Pancreas (tissue), 10 donors: ENCODE results near the gene ZNF576. TPM values are rescaled to one million over a fixed set of nuclear protein-coding genes. Genes with fewer than 3 reads are reported as not detected.

ENCODE experiments used
- ATAC-seq, 4 donors: fragments of 200-7000 bp; cut with Tn5 transposase; one replicate each; pipeline versions ENCODE4 v1.8.0 to v1.9.1; 2020; ENCODE audit warnings: mild to moderate bottlenecking in 4 of 4, moderate library complexity in 4 of 4
- DNase-seq, 6 donors: peaks; one replicate each; pipeline ENCODE4 v3.0.0-alpha.2; 2020
- FAIRE-seq: peaks from 2 replicates; lab custom pipeline; 2012; peaks lifted over from hg19 to GRCh38; lab: Jason Lieb, UNC
- H3K27ac ChIP-seq, 4 donors: fragments of 200-600 bp; sonication (generic); 1 replicate in 3 of 4; 2 replicates in 1 of 4; pipeline versions ENCODE4 v1.5.0 to v1.8.0; 2020
- H3K27me3 ChIP-seq, 4 donors: fragments of 200-600 bp; one replicate each; pipeline ENCODE4 v1.8.0; 2021
- H3K36me3 ChIP-seq, 3 donors: fragments of 200-600 bp; sonication (generic) in 1 of 3; one replicate each; pipeline versions ENCODE4 v1.5.0 to v1.8.0; 2020 to 2021
- H3K4me1 ChIP-seq, 3 donors: fragments of 200-600 bp; one replicate each; pipeline ENCODE4 v1.8.0; 2021
- H3K4me3 ChIP-seq, 4 donors: fragments of 200-600 bp; sonication (generic) in 2 of 4; one replicate each; pipeline versions ENCODE4 v1.5.0 to v1.8.0; 2020 to 2021
- H3K9me3 ChIP-seq, 4 donors: fragments of 200-600 bp; one replicate each; pipeline ENCODE4 v1.8.0; 2021
- CTCF ChIP-seq, 4 donors: fragments of 200-600 bp; sonication (generic) in 3 of 4; IDR thresholded peaks; one replicate each; pipeline versions ENCODE4 v1.5.0 to v1.8.0; 2021; ENCODE audit warnings: antibody characterized with exemption in 4 of 4
- WGBS, 2 donors: extraction: QIAGEN DNeasy Blood & Tissue Kit; methylation state at CpG; one replicate each; pipeline ENCODE4 v1.1.7; 2013; 5-methylcytosine and 5-hydroxymethylcytosine counted together
- intact Hi-C, 3 donors: fragments of 100-400 bp; cut with DNase I; formaldehyde crosslinking; loops; one replicate each; pipeline versions ENCODE4 v1.11.1 to v1.14.2; 2022
- polyA plus RNA-seq, 2 donors: library from polyadenylated mRNA; stranded (reverse); fragments of 200-250 nt; gene quantifications; one replicate each; pipeline ENCODE4 v1.2.3, GENCODE V29; 2013
- total RNA-seq, 6 donors: library from RNA; stranded (reverse); fragmentation: NEBNext Ultra II Directional in 4 of 6; extraction: Animal tissue kit (Norgen Biotek cat#: 25700) in 4 of 6; gene quantifications; one replicate each; pipeline versions ENCODE4 v1.2.1 to v1.2.4, GENCODE V29; 2021 to 2023
- donor health status: healthy with polysubstance abuse.
- donor health status: DM: no; HTN: no; CAD: no; lungs with moderate emphysema.
- donor health status: DM: no; HTN: no; CAD: no.
- donor health status: control.
- donor health status: control.
- donor health status: Bipolar disorder and iron deficiency.
- donor health status: DM: yes; HTN: yes; CAD: no.
- donor health status: DM: no; HTN: no; CAD: no.
- donor health status: DM: no; HTN: no; CAD: no.
- donor health status: DM: yes; HTN: yes; CAD: no.

The ZNF576 gene
- total and polyA plus RNA-seq, 8 donors: 5.2 to 8.6 (median 6.7) TPM

- Histone ChIP-seq H3K9me3 (no peaks in the 10 kb centered on the region), H3K27ac (peak within 1 kb of the TSS; percentile 90 to 94 (median 91)), H3K36me3 (no peaks in the 10 kb centered on the region), H3K4me1 (peaks cover 0 to 7% (median 0%) of the 10 kb centered on the region in 3 donors), H3K27me3 (no peaks in the 10 kb centered on the region), H3K4me3 (peak within 1 kb of the TSS; percentile 69 to 80 (median 70))
- ATAC-seq (peak; percentile 87 to 95 (median 89)), DNase-seq (peak; percentile 76 to 94 (median 82)), FAIRE-seq (no peak)
- intact Hi-C loops: no loop called here
- no peak for TF ChIP-seq CTCF (IDR thresholded peaks at IDR 0.05)
- WGBS, 2 donors: 0% methylated on average over 80 to 81 of the region's 81 CpGs
Observed at GRCh38 chr19:43619262-43620060, 23.1 kb downstream of the ZNF576 start, which contains the start of gene ZNF428. TSS of gene ZNF428 (minus strand) at chr19:43619629. CDS start at chr19:43614304, 5,325 bp downstream.

- WGBS, 2 donors: 32 to 41% methylated on average over 23 of the region's 23 CpGs
- DNase-seq (peak in 2 of 6 donors; percentile 88 to 94), ATAC-seq (no peak), FAIRE-seq (no peak)
- Histone ChIP-seq H3K9me3 (no peaks in the 10 kb centered on the region), H3K27ac (peak overlapping the region; percentile 90 to 94 (median 91)), H3K27me3 (no peaks in the 10 kb centered on the region), H3K4me1 (peaks cover 0 to 7% (median 0%) of the 10 kb centered on the region in 3 donors), H3K4me3 (peak overlapping the region; percentile 69 to 80 (median 70)), H3K36me3 (no peaks in the 10 kb centered on the region)
- intact Hi-C loops: no loop called here
- no peak for TF ChIP-seq CTCF (IDR thresholded peaks at IDR 0.05)
Observed at GRCh38 chr19:43620061-43621001, 23.9 kb downstream of the ZNF576 start.

GRCh38 chr19:43622070-43622469 is 25.7 kb downstream of the ZNF576 start:
- H3K36me3 ChIP-seq: no peaks in the 10 kb centered on the region
- H3K9me3 ChIP-seq: no peaks in the 10 kb centered on the region
- ATAC-seq: no peak
- H3K4me3 ChIP-seq: no peak overlapping the region
- no peak for DNase-seq
- H3K4me1 ChIP-seq: peaks cover 0 to 7% (median 0%) of the 10 kb centered on the region in 3 donors
- H3K27ac ChIP-seq: no peak overlapping the region
- H3K27me3 ChIP-seq: no peaks in the 10 kb centered on the region
- no peak for TF ChIP-seq CTCF (IDR thresholded peaks at IDR 0.05)
- intact Hi-C loops: no loop called here
- WGBS, 2 donors: 49 to 59% methylated on average over 4 of the region's 4 CpGs
- no peak for FAIRE-seq

GRCh38 chr19:43622956-43623355 is 26.6 kb downstream of the ZNF576 start:
- H3K27me3 ChIP-seq: no peaks in the 10 kb centered on the region
- 86 to 88% methylated on average over 1 of the region's 1 CpG for WGBS, 2 donors

More at GRCh38 chr19:43622956-43623355, 26.6 kb downstream of the ZNF576 start:
- Histone ChIP-seq H3K4me3 (no peak overlapping the region), H3K4me1 (peaks cover 0 to 7% (median 0%) of the 10 kb centered on the region in 3 donors), H3K27ac (no peak overlapping the region), H3K9me3 (no peaks in the 10 kb centered on the region), H3K36me3 (no peaks in the 10 kb centered on the region)
- DNase-seq (no peak), FAIRE-seq (no peak), ATAC-seq (no peak)
- TF ChIP-seq CTCF (IDR thresholded peaks at IDR 0.05): no peak
- intact Hi-C loops: no loop called here
